Stimulated activated CD8-positive, alpha-beta memory T cell treated with anti-CD3 and anti-CD28 coated beads, Interleukin-4, amount 100 ng/mL, for 48 hours (primary cell): Measurements from ENCODE around the gene MTMR6.

Experiments used
- DNase-seq: peaks from one replicate; pipeline ENCODE4 v3.0.0-alpha.2; 2020

Gene MTMR6

DNA sequence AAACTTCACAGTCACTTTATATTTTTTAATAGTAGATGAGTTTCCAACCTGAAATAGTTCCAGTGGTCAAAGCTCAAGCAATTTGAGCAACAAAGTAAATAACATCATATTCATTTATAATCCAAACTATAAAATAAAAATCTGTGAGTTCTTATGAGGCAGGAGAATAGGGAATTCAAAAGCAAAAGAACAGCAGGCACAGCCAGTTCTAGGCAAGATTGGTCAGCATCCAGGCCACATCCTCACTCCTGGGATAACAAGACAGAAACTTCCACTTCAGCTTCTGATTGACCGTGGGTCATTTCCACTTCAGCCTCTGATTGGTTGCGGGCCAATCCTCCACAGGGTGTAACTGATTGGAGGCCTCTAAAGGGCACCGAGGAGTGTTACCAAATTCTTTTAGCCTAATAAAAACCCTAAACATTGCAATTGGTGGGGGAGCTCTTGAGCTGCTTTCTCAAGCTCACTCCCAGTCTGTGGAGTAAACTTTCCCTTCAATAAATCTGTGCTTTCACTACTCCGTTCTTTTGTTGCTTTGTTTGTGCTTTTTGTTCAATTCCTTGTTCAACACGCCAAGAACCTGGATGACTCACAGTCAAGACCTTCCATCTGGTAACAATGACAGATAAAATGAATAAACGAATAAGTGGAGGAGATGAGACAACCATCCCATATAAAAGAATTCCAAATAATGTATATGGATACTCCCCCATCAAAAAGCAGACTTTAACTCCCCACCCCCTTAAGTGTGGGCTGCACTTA lies 72.6 kb downstream of the MTMR6 start:
- no peak for DNase-seq

DNA sequence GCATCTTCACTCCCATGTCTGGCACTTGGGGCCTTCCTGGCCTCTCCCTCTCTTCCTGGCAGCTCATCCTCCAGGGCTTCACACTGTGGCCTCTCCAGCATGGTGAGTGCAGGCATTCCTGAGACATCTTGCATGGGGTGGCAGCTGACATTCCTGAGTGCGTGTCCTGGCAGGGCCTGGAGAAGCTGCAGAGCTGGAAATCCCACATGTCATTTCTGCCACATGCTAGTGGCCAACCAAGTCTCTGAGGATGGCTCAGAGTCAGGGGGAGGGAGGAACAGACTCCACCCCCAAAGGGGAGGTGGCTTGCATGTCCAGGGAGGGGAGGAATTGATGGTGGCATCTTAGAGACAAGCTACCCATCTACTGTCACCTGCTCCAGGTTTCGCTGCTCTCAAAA lies 73.6 kb downstream of the MTMR6 start:
- DNase-seq = no peak

DNA sequence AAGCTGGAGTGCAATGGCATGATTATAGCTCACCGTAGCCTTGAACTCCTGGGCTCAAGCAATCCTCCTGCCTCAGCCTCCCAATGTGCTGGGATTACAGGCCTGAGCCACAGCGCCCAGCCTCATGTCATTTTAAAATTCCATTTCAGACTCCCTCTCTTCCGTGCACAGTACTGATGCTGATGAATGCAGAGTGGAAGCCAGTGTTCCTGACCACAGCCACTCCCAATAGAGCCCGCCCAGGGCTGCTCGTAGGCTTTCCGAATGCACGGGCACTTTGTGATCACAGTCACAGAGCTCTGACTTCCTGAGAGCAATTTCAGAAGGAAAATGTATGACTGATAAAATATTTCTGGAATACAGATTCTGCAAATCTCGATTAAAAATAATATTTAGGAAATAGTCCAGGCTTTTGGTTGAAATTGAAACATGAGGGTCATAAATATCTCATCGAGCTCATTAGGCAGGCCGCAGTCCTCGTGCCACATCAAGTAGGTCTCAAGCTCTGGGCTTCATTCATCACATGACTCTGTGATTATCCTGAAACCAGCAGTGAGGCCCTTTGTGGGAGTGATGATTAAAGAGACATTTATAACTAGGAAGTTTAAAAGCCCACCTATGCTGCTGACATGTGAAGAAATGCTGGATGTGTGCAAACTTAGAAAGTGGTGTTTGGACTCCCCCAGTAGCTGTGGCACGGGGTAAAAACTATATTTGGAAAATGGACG lies 76.3 kb downstream of the MTMR6 start:
- no peak for DNase-seq

DNA sequence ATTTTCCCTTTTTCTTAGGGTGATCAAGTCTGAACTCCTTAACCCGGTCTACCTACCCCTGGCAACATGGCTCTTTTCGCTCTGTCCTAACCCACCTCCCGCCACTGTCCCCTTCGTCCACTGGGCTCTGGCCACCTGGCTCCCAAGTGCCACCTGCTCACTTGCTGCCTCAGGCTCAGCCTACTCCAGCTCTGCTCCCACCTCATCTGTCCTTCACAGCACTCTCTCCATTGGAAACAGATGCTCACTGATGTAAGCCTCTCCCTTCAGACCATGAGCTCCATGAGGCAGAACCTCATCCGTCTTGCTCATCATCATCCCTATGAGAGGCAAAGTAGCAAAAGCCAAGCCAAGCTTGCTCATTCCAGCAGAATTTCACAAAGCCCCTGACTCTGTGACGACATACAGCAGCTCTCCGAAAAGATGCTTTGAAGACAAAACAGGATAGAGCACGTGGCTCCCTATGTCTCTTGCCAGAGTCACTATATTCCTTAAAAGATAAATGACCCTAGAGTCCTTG lies 79.9 kb downstream of the MTMR6 start:
- no peak for DNase-seq

DNA sequence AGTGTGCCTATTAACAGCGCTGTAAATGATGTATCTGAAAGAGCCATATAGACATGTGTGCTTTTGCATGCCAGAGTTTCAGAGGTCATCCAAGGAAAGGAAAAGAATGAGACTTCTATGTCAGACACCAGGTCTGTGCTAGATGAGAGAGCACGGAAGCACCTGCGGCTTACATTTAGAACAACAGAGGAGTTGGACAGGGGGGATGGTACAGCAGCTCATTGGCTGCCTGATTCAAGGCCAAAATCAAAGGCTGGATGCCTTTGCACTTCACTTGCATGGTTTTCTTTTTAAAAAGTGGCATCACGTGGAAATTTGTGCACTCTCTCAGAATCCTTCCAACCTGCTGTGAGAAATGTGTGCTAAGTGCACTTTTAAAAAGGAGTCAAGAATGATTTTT lies 82.4 kb downstream of the MTMR6 start:
- no peak for DNase-seq

DNA sequence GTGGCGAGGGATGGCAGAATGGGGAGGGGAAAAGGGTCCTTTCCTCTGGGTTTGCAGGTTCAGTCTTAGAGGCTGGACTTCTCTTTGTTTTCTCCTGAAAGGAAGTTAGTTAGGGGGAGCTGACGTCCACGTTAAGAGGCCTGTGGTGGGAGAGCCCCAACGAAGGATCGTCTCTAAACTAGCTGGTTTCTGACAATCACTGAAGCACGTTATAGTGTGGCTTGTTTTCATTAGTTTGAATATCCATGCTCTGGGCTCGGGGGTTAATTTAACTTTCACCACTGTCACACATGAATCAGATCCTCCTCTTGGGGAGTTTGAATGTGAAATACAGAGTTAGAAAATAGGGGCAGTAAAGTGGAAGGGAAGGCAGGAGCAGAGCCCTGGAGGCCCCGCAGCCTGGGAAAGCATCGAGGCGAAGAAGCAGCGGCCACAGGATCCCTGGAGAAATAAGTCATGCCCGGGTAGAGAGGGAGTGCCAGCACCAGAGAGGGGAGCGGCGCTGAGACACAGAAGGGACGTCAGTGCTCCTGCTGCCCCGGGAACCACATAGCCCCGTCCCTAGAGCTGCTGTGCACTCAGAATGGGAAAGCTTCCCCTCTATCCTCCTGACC lies 84.1 kb downstream of the MTMR6 start:
- no peak for DNase-seq

DNA sequence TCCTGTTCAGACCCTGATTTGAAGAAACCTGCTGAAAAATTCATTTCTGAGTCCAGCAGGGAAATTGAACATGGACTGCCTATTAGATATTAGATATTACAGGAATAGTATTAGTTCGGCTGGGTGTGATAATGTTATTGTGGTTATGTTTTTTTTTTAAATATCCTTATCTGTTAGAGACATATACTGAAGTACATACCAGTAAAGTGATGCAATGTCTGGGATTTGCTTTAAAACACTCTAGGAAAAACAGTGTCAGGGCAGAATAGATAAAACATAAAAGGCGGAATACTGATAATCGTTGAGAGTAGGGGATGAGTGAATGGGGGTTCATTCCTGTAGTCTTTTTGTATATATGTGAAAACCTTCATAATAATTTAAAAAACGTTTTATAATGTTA lies 86.5 kb downstream of the MTMR6 start:
- no peak for DNase-seq

DNA sequence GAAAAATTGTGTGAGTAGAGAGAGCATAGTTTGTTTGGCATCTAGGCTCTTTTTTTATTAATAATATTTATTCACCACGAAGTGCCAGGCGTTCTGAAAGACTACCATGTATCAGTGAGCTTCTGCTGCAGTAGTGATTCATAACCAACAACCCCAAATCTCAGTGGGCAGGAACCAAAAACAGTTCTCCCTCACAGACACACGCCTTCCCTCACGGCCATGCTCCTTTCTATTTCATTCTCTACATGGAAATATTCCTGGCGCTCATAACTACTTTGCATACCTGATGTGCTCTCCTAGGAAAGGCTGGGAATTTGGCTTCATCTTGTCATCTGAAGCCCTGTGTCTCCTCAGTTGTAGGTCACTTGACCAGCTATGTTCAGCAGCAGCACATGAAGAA lies 88.6 kb downstream of the MTMR6 start:
- DNase-seq = no peak

DNA sequence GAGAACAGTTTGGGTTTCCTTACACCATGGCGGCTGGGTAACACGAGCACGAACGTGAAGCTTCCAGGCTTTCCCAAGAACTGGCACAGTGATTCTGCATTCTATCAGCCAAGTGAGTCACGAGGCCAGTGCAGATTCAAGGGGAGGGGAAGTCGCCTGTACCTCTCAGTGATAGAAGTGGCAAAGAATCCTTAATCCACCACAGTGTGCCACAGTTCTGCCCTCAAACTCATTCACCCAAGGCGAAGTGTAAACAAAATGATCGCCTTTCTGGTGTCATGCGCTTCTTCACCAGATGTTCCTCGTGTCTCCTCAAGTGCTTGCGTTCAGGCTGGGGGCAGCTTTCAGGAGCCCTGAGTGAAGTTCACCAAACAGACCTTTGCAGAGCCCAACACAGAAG lies 90.3 kb downstream of the MTMR6 start:
- DNase-seq = no peak
